A673 (cell line): ENCODE results near the gene AMDHD1. TPM values are rescaled to one million over a fixed set of nuclear protein-coding genes. Genes with fewer than 3 reads are reported as not detected.

ENCODE experiments used
- BruUV-seq: library from RNA; stranded (reverse); fragments of 400-500 nt; replicated peaks from 2 replicates; lab custom pipeline; 2021; lab: Mats Ljungman, UMichigan
- CTCF ChIA-PET: fragments of 300-600 bp; sonication (Branson Sonifier 250); formaldehyde crosslinking; loops from one replicate; lab custom pipeline; 2022; ENCODE audit warnings: antibody characterized with exemption; lab: Charles Lee
- POLR2A ChIA-PET: fragments of 300-600 bp; sonication (Branson Sonifier 250); formaldehyde crosslinking; loops from one replicate; lab custom pipeline; 2022; ENCODE audit warnings: antibody characterized with exemption; ENCODE audit not compliant: low non-redundant PET; lab: Charles Lee
- DNase-seq: peaks from one replicate; pipeline ENCODE4 v3.0.0-alpha.2; 2015; ENCODE audit warnings: low spot score
- H3K27ac ChIP-seq: fragments of 200-600 bp; sonication (generic); 2 replicates; pipeline ENCODE4 v1.5.1; 2016; ENCODE audit warnings: mixed run types, low read depth, mild to moderate bottlenecking, mixed read lengths, antibody characterized with exemption, low read length; ENCODE audit not compliant: poor library complexity, severe bottlenecking
- H3K27me3 ChIP-seq: fragments of 200-600 bp; sonication (generic); replicated peaks from 2 replicates; pipeline ENCODE4 v1.6.1; 2017; ENCODE audit warnings: mixed run types, low read depth, mild to moderate bottlenecking, mixed read lengths, antibody characterized with exemption, low read length; ENCODE audit not compliant: insufficient read depth, poor library complexity
- H3K36me3 ChIP-seq: fragments of 200-600 bp; sonication (generic); 2 replicates; pipeline ENCODE4 v1.6.1; 2016; ENCODE audit warnings: mixed run types, mild to moderate bottlenecking, mixed read lengths, antibody characterized with exemption, low read length; ENCODE audit not compliant: insufficient read depth, poor library complexity, severe bottlenecking
- H3K4me1 ChIP-seq: fragments of 200-600 bp; sonication (generic); 2 replicates; pipeline ENCODE4 v1.6.1; 2017; ENCODE audit warnings: mixed run types, mild to moderate bottlenecking, mixed read lengths, antibody characterized with exemption, low read length; ENCODE audit not compliant: insufficient read depth, poor library complexity, severe bottlenecking
- H3K4me3 ChIP-seq: fragments of 200-600 bp; sonication (generic); 2 replicates; pipeline ENCODE4 v1.5.1; 2016; ENCODE audit warnings: low read depth, mixed run types, mild to moderate bottlenecking, mixed read lengths, low read length; ENCODE audit not compliant: poor library complexity, severe bottlenecking
- H3K9me3 ChIP-seq: fragments of 200-600 bp; sonication (generic); 2 replicates; pipeline ENCODE4 v1.6.1; 2016; ENCODE audit warnings: mixed run types, low read depth, mild to moderate bottlenecking, mixed read lengths, antibody characterized with exemption, low read length; ENCODE audit not compliant: poor library complexity, severe bottlenecking
- EZH2 ChIP-seq: fragments of 200-600 bp; sonication (generic); IDR thresholded peaks from 2 replicates; pipeline ENCODE4 v1.6.1; 2017; ENCODE audit warnings: borderline replicate concordance, low read depth, mild to moderate bottlenecking, mixed read lengths, antibody characterized with exemption, low read length; ENCODE audit not compliant: poor library complexity, severe bottlenecking
- intact Hi-C: fragments of 100-400 bp; cut with micrococcal nuclease; formaldehyde crosslinking; loops from one replicate; pipeline ENCODE4 v1.10.0; 2022; ENCODE audit not compliant: unreplicated experiment
- total RNA-seq: library from RNA; stranded (reverse); gene quantifications from 2 replicates; pipeline ENCODE4 v1.2.3, GENCODE V29; 2021
- TF ChIP-seq, protein P1 (sequence below): fragments of 300-800, 200-600 bp; sonication (generic); conservative IDR thresholded peaks from 2 replicates; pipeline ENCODE4 v1.5.1; 2017; ENCODE audit warnings: low read depth, mild to moderate bottlenecking, antibody characterized with exemption, low read length, moderate library complexity, mixed read lengths

AMDHD1 gene
- total RNA-seq, 1 experiment from 2014 or later = 1.1 TPM

DNA sequence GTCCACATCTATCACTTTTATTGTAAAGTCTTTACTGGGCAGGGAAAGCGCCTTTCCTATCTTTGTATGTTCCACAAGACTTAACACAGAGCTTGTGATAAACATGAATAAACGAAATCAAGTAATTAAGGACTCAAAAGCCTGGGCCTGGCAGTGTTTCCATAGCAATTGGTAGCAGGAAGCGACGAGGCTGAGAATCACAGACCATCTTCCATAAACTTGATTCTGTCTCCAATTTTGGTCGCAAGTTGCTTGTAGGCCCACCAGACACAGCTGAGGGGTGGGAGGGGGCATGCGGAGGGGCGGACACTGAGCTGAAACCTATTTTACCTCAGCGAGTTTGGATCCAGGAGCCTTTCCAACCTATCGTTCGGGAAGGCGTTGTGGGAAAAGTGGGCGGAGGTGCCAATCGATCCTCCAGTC is 1.0 kb upstream of the AMDHD1 start:
- POLR2A ChIA-PET = no interaction called here
- peak overlapping the region; percentile 90 for H3K4me3 ChIP-seq
- CTCF ChIA-PET = no interaction called here
- no peaks in the 10 kb centered on the region for H3K36me3 ChIP-seq
- peak overlapping the region; percentile 75 for H3K27ac ChIP-seq
- BruUV-seq = no TSS peak
- intact Hi-C loops = no loop called here
- DNase-seq = peak; percentile 37
- H3K4me1 ChIP-seq = no peaks in the 10 kb centered on the region
- no peak for TF ChIP-seq EZH2
- TF ChIP-seq, protein P1, sequence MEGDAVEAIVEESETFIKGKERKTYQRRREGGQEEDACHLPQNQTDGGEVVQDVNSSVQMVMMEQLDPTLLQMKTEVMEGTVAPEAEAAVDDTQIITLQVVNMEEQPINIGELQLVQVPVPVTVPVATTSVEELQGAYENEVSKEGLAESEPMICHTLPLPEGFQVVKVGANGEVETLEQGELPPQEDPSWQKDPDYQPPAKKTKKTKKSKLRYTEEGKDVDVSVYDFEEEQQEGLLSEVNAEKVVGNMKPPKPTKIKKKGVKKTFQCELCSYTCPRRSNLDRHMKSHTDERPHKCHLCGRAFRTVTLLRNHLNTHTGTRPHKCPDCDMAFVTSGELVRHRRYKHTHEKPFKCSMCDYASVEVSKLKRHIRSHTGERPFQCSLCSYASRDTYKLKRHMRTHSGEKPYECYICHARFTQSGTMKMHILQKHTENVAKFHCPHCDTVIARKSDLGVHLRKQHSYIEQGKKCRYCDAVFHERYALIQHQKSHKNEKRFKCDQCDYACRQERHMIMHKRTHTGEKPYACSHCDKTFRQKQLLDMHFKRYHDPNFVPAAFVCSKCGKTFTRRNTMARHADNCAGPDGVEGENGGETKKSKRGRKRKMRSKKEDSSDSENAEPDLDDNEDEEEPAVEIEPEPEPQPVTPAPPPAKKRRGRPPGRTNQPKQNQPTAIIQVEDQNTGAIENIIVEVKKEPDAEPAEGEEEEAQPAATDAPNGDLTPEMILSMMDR = no peak
- H3K9me3 ChIP-seq = no peaks in the 10 kb centered on the region
- no peaks in the 10 kb centered on the region for H3K27me3 ChIP-seq

DNA sequence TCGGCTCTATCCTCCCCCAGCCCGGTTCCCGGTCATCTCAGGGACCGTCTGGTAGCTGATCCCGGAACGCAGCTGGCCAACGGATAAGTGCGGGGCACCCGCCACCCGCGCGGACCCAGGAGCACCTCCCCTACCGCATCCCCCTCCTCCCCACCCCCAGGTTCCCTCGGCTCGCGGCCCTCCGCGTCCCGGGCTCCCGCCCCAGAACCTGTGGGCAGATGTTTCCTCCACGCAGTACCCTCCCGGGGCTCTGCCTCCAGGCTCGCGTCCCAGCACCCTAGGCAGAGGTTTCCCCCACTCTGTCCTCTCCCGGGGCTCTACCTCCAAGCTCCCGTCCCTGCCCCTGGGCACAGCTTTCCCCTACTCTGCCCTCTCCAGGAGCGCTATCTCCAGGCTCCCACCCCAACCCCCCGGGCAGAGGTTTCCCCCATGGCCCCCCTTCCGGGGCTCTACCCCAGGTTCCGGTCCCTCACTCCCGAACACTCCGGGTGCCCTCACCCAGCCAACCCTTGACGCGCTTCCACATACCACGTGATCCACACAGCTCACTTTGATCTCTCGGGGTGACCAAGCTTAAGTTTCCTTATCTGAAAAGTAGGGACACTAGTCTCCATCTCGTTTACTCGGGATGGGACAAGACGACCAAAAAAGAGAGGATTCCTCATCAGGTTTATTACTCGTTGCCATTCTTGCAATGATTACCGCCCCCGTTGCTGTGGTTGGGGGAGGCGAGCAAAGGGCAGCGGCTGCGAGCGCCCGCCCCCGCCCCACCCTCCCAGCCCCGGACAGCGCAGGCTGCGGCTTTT is 404 bp upstream of the AMDHD1 start, which contains the start of gene CCDC38:
Gene CCDC38, minus strand, starts transcription at position 91 of the 806 bp plus-strand sequence. CDS start 6,105 bp downstream, outside the sequence.
- Histone ChIP-seq H3K4me1 (no peaks in the 10 kb centered on the region), H3K4me3 (peak within 1 kb of the TSS; percentile 90), H3K36me3 (no peaks in the 10 kb centered on the region), H3K9me3 (no peaks in the 10 kb centered on the region), H3K27me3 (no peaks in the 10 kb centered on the region), H3K27ac (peak within 1 kb of the TSS; percentile 75)
- CTCF ChIA-PET = interaction anchor here (0.8 kb wide), 1 partner anchor 825 kb away, joined by 3 read pairs; no protein-coding TSS in a partner anchor
- no TSS peak for BruUV-seq
- POLR2A ChIA-PET = interaction anchor here (0.5 kb wide), 1 partner anchor 31 kb away, joined by 6 read pairs; no protein-coding TSS in a partner anchor
- intact Hi-C loops = no loop called here
- TF ChIP-seq EZH2 = no peak
- TF ChIP-seq, protein P1 = no peak
- peak; percentile 89 for DNase-seq

DNA sequence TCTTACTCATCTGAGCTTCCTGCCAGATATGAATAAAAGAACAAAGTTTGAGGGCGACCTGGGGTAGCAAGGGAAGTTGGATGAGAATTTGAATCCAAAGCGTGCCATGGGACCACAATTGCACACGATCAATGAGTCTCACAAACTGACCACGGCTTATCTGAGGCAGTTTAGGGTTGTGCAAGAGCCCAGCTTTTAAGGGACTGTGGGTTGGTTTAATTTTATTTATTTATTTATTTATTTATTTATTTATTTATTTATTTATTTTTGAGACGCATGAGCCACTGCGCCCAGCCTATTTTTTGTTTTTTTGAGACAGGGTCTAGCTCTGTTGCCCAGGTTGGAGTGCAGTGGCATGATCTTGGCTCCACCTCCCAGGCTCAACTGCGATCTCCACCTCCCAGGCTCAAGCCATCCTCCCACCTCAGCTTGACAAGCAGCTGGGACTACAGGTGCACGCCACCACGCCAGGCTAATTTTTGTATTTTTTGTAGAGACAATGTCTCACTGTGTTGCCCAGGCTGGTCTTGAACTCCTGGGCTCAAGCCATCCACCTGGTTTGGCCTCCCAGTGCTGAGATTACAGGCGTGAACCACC is 1.1 kb downstream of the AMDHD1 start:
- no peak for DNase-seq
- H3K9me3 ChIP-seq = no peaks in the 10 kb centered on the region
- no peaks in the 10 kb centered on the region for H3K4me1 ChIP-seq
- H3K4me3 ChIP-seq = peak overlapping the region; percentile 90
- POLR2A ChIA-PET = no interaction called here
- no TSS peak for BruUV-seq
- no peaks in the 10 kb centered on the region for H3K27me3 ChIP-seq
- CTCF ChIA-PET = interaction anchor here (0.7 kb wide), 1 partner anchor 26 kb away, joined by 3 read pairs; no protein-coding TSS in a partner anchor
- no peaks in the 10 kb centered on the region for H3K36me3 ChIP-seq
- H3K27ac ChIP-seq = no peak overlapping the region
- intact Hi-C loops = no loop called here
- no peak for TF ChIP-seq EZH2
- TF ChIP-seq, protein P1 = no peak
